IPS-NIHi7 (cell line): Measurements from ENCODE around the gene GRIK3.
A peak's percentile ranks its signal among the peaks of the same experiment; 100 is the strongest.

Experiments used
- DNase-seq: peaks from one replicate; pipeline ENCODE4 v3.0.0; 2012; ENCODE audit warnings: mixed read lengths; ENCODE audit errors: extremely low spot score

Gene GRIK3

DNA sequence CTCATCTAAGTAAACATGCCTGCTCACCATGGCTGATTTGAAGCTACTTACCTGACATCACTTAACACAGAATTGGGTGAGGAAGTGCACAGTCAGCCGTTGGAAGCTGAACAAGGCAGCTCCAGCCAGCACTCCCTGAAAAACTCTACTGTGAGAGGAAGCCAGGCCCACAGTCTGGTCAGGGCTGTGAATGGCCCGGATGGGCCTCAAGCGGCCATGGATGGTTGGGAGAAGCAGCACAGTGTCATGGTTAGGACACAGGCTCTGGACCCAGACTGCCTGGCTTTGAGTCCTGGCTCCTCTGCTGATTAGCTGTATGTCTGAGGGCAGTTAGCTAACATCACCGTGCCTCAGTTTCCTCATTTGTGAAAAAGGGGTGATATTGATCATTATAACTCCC, 267.8 kb downstream of the GRIK3 start:
- DNase-seq = no peak

DNA sequence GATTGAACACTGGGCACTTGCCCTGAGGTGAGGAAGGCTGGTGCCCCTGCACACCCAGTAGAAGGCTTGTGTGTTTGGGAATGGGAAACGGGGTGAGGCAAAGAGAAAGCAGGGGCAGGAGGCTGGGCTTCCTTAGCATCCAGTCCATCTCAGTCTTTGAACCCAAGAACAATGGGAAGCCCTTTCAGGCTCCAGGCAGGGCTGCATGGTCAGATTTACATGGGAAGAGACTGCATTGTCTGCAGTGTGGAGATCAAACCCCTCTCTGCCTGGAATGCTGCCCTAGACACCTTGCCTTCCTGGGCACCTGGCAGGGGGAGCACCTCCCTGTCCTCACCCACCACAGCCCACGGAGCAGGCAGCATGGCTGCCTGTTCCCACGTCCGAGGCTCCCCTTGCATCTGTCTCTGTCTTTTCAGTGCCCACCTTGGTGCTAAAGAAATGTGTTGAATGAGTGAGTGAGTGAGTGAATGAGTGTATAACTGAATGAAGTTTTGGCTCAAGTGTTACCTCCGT, 268.5 kb downstream of the GRIK3 start:
- DNase-seq = no peak

DNA sequence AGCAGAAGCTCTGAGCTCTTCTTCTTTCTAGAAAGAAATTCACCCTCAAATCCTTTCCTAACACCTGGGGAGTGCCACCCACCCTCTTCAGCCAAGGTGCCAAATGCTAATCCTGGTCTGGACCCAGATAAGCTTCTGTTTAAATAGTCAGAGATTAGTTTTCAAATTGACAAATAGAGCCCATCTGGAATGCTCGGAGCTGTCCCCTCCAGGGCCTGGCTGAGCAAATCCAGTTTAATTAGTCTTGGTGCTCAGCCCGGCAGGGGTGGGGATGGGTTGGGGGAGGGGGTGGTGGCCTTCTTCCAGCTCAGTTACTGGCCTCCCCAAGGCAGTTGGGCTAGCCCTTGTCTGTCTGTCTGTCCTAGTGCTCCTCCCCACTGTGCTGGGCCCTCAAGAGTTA, 269.5 kb downstream of the GRIK3 start:
- peak; percentile 54 for DNase-seq

DNA sequence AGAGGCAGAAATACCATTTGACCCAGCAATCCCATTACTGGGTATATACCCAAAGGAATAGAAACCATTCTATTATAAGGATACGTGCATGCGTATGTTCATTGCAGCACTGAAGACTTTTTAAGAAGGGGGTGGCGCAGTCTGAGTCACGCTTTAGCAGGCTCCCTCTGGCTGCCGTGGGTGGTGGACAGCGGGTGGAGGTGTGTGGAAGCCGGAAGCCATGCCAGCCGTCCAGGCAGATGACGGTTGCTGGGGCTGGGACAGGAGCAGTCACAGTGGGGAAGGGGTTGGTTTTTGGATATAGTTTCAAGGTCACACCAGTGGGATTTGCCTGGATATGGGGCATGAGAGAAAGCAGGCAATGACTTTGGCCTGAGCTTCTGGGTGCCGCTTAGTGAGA, 270.5 kb downstream of the GRIK3 start:
- no peak for DNase-seq

DNA sequence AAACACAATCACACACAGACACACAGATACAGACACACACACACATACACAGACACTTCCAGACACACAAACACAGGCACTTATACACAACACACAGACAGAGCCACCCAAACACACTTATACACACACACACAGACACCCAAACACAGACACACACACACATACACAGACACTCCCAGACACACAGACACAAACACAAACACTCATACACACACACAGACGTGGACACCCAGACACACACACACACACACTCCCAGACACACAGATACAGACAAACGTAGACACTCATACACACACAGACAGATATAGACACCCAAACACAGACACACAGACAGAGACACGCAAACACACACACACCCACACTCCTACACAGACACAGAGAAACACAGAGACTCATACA, 272.1 kb downstream of the GRIK3 start:
- no peak for DNase-seq

DNA sequence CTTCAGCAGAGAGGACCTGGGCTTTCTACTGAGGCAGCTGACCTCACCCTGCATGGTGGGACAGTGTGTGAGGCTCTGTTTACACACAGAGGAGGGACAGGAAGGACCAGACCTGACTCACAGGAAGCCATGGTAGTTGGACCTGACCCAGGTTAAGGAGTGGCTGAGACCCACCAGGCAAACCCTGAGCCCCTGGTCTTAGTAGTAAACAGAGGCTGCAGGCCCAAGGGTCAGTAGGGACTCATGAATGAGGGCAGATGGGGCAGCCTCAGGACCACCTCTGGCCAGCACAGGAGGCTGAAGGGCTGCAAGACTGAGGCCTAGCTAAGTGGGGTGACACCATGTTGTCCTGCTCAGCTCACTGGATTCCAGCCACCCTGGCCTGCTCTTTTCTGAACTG, 273.2 kb downstream of the GRIK3 start:
- no peak for DNase-seq

DNA sequence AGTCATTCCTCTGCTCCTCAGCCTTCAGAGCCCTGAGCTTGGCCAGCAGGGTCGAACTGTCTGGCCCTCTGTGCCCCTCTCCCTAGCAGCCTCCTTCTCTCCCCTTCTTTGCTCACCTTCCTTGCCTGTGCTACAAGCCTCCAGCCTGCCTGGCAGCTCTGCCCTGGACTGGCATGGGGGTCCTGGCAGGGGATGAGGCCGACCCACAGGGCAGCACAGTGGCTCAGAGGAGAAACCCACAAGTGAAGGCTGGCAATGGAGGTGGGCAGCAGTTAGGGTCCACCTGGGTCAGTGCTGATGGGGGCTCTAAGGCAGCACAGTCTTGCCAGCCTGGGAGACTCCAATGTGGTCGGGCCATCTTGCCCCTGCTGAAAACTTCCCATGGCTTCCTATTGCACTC, 274.2 kb downstream of the GRIK3 start:
- no peak for DNase-seq

DNA sequence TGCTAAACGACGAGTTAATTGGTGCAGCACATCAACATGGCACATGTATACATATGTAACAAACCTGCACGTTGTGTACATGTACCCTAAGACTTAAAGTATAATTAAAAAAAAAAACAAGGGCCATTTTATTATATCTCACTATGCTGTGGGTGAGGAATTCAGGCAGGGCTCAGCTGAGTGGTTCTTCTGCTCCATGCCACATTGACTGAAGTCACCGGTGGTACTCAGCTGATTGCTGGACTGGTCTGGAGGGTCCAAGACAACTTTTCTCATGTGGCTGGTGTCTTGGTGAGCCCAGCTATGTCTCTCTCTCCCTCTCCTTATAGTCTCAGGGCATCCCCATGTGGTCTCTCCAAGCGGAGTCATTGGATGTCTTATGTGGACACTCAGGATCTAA, 275.0 kb downstream of the GRIK3 start:
- DNase-seq = no peak

DNA sequence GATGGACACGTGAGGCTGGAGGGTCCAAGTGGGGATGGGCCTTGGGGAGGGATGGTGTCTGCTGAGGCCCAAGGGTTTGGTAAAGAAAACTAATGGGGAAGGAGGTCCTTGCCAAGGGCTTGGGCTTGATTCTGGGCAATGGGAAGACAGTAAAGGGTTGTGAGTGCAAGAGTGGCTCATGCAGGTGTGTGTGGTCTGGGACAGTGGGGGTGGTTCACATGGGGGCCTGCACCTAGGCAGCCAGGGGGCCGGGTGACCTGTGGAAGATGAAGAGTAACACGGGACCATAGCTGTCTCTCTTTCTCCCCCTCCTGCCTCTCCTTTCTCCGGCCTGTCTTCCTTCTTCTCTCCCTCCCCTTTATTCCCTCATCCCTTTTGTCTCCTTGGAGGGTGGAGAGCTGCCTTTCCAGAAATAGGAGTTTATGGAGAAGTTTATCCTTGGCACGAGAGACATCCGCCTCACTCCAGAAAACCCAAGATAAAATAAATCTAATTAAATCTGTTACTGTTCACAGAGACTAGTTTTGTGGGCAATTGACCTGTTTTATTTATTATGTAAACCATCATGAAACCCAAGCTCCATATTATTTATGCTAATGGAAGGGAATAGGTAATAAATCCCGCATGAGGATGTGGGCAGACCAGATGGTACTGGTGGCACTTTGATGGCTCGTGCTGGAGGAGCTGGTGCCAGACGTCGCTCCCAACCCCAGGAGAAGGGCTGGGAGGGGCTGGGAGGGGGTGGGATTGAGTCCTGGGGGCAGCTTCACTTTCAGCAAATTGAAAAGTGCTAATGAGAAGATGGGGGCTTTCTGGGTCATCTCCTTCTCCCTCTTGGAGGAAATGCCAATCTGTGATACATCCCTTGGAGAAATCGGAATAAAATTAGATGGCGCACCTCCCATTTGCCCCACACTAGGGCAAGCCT, 278.7 kb downstream of the GRIK3 start:
- no peak for DNase-seq

DNA sequence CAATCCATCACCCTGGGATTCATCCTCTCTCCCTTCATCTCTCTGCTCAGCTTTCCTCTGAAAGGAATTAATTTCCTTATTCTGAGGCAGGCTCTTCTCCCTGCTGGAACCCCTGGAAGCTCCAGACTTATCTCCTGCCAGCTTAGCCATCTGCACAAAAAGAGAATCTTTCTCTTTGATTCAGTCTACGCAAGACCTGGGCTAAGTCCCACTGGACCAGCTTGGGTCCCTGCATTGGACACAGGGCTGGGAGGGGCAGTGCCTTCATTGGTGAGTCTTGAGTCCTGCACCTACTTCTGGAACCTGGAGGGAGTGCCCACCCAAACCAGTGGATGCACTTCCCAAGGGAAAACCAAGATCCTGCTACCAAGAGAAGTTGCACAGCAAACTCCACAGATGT, 279.9 kb downstream of the GRIK3 start:
- DNase-seq = no peak

DNA sequence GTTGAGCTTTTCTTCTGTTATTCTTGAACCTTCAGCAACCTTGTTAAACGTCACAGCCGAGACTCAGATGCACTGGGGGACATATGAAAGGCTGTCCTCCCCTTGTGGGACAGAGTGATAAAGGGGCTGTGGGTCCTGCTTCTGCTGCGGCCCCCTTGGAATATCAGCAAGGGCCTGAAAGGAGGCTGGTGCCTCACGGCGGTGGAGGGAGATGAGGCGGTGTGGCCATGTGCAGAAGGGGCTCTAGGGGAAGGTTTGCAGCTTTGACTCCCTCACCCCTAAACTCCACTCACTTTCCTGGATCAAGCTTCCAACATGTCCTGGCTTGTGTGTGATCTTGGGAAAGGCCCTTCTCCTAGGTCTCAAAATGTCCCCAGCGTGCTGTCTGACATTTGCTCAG, 280.9 kb downstream of the GRIK3 start:
- no peak for DNase-seq

DNA sequence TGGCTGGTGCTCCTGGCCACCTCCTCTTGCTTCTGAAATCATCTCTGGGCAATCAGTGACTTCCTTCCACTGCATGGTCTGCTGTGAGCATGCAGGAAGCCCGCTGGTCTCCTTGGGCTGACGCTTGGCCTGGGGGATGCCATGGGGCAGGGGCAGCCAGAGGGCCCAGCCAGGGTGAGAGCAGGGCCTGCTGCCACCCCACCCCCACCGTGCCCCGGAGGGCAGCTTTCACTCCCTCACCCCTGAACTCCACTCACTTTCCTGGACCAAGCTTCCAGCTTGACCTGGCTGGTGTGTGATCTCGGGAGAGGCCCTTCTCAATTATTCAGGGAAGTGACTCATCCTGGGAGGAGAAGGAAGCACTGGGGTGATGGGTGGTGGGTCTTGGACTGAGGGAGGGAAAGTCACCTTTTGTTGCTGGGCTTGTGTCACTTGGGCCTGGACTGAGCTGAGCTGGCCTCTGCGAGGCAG, 281.4 kb downstream of the GRIK3 start:
- peak; percentile 53 for DNase-seq

DNA sequence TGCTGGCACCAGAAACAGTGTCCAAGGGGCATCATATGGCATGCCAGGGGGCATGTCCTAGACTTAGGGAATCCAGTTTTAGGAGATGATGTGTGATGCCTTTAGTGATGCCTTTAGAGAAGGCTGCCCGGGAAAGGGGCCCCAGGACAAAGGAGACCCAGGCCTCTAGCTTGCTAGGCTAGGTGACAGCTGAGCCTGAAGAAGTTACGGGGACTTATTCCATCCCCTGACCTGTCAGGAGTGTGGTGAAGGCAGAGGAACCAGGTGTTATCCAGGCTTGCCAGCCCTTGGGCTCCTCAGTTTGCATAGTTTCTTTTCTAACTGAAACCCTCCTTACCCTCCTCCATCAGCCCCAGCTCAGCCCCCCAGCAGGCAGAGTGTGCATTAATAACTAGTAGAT, 281.9 kb downstream of the GRIK3 start:
- DNase-seq = no peak

DNA sequence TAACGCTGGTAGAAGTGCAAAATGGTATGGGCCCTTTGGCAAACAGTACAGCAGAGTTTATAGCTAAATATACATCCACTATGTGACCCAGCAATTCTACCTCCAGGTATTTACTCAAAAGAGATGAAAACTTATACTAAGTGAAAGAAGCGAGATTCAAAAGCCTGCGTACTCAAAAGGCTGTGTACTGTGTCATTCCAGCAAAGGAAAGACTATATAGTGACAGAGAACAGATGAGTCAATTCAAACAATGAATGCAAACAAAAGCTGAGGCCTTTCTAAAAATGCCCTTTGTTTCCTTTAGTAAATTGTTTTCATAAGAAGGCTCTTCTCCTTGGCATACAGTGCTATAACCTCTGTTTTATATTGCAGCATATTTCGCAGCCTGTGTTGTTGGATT, 282.8 kb downstream of the GRIK3 start:
- DNase-seq = no peak

DNA sequence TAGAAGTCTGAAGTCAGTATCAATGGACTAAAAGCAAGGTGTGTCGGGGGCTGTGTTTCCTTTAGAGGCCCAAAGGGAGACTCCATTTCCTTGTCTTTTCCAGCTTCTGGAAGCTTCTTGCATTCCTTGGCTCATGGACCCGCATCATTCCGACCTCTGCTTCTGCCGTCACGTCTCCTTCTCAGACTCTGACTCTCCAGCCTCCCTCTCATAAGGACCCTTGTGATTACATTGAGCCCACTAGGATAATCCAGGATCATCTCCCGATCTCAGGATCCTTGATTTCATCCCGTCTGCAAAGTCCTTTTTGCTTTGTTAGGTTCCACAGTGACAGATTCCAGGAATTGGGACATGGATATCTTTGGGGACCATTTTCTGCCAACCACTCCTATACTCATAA, 285.8 kb downstream of the GRIK3 start:
- no peak for DNase-seq
